A673 (cell line): ENCODE data around the gene FNTB.

Experiments used
- EZH2 ChIP-seq: fragments of 200-600 bp; sonication (generic); IDR thresholded peaks from 2 replicates; pipeline ENCODE4 v1.6.1; 2017; ENCODE audit warnings: borderline replicate concordance, low read depth, mild to moderate bottlenecking, mixed read lengths, antibody characterized with exemption, low read length; ENCODE audit not compliant: poor library complexity, severe bottlenecking
- TF ChIP-seq, protein P1 (sequence below): fragments of 300-800, 200-600 bp; sonication (generic); conservative IDR thresholded peaks from 2 replicates; pipeline ENCODE4 v1.5.1; 2017; ENCODE audit warnings: low read depth, mild to moderate bottlenecking, antibody characterized with exemption, low read length, moderate library complexity, mixed read lengths

DNA sequence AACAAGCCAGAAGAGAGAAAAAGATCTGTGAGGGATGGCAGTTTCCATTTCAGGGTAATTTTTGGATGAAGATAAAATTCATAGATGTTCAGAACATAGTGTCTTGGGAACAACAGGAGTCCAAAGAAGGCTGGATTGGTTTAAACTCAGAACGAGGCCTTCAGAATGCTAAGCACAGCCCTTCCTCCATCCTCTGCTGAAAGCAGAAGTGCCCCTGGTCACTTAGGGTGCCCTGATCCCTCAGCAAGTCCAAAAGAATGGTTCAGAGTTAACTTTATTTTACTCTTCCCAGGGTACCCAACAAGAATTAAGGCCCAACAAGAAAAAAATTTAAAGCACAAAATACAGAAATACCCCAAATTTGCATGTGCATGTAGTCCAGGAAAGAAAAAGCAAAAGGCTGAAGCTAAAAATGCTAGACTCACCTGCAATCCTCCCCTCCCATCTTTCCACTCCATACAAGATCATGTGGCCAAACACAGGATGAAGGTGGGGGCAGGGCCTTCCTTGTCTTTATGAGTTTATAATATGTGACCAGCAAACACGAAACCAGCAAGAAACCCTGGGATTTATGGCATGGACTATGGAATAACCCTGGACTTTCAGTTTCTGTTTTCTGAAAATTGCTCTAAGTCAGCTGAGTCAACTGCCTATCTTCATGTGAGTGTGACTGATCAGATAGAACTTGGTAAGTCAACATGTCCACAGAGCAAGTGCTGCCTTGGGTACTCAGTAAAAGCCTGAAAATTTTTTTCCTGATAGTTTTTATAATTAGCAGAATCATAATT is 94.5 kb downstream of the FNTB start:
- TF ChIP-seq, protein P1, sequence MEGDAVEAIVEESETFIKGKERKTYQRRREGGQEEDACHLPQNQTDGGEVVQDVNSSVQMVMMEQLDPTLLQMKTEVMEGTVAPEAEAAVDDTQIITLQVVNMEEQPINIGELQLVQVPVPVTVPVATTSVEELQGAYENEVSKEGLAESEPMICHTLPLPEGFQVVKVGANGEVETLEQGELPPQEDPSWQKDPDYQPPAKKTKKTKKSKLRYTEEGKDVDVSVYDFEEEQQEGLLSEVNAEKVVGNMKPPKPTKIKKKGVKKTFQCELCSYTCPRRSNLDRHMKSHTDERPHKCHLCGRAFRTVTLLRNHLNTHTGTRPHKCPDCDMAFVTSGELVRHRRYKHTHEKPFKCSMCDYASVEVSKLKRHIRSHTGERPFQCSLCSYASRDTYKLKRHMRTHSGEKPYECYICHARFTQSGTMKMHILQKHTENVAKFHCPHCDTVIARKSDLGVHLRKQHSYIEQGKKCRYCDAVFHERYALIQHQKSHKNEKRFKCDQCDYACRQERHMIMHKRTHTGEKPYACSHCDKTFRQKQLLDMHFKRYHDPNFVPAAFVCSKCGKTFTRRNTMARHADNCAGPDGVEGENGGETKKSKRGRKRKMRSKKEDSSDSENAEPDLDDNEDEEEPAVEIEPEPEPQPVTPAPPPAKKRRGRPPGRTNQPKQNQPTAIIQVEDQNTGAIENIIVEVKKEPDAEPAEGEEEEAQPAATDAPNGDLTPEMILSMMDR, result no peak
- TF ChIP-seq EZH2, result no peak
